ENCODE data around the gene FOXP3. TPM values are rescaled to one million over a fixed set of nuclear protein-coding genes. Genes with fewer than 3 reads are reported as not detected.

The FOXP3 gene
- total and polyA plus RNA-seq, 2 of the 4 experiments (the other 2 are of a cell fraction): 0.05 TPM; not detected in 1

DNA sequence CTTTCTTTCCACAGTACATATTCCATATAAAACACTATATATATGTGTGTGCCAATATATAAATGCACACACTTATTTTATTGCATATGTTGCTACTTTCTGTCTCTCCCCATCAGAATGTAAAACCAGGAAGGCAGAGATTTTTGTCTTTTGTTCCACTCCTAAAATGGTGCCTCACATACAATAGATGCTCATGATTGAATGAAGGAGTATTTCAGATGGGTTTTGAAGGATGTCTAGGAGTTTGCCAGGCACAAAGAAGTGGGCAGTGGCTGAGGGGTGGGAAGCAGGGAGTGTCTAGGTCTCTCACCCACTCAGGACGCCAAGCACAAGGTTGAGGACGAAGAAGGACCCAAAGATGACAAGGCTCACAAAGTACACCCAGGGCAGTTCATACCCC, 36.8 kb downstream of the FOXP3 start:
- dilution Hi-C loops (cut with HindIII; ENCODE audit: low sequenced_read_pairs, unreplicated experiment): no loop called here
- Histone ChIP-seq H2AK5ac (ENCODE audit: low read depth, low read length) (no peak overlapping the region), H2BK20ac (ENCODE audit: low read depth, low read length) (no peak overlapping the region), H4K5ac (ENCODE audit: low read depth, low read length) (no peak overlapping the region), H2AK9ac (replicated peaks; ENCODE audit: low read depth, low read length, poor library complexity) (no peak overlapping the region), H2BK15ac (ENCODE audit: low read depth, low read length) (no peak overlapping the region), H3K4me3 (ENCODE audit: insufficient read depth, low read depth, low read length) (no peak overlapping the region), H4K91ac (ENCODE audit: insufficient read depth, low read depth, low read length) (no peak overlapping the region), H2BK5ac (ENCODE audit: low read depth, low read length, poor library complexity, severe bottlenecking) (no peak overlapping the region), H3K23ac (ENCODE audit: low read depth, low read length) (no peak overlapping the region), H4K8ac (ENCODE audit: low read depth in 2 of 2, low read length in 2 of 2) (no peak overlapping the region), H2BK120ac (ENCODE audit: low read depth, low read length) (no peak overlapping the region), H3K18ac (ENCODE audit: low read depth, low read length) (no peak overlapping the region), H3K27me3 (ENCODE audit: control insufficient read depth, insufficient read depth, low read length) (no peaks in the 10 kb centered on the region; the same call in 1 of the 2 replicates), H3K79me1 (ENCODE audit: low read depth in 1 of 2, low read length in 2 of 2) (no peaks in the 10 kb centered on the region), H3K4ac (ENCODE audit: low read depth, low read length) (no peak overlapping the region), H3K9me1 (ENCODE audit: insufficient read depth, low read length) (no peaks in the 10 kb centered on the region), H3K36me3 (ENCODE audit: control insufficient read depth, insufficient read depth, low read length) (no peaks in the 10 kb centered on the region), H4K20me1 (ENCODE audit: insufficient read depth, low read length) (no peaks in the 10 kb centered on the region), H3K9ac (ENCODE audit: low read depth, low read length) (no peak overlapping the region), H2AFZ (replicated peaks; ENCODE audit: low read length, poor library complexity) (no peak overlapping the region), H3K4me1 (ENCODE audit: control insufficient read depth, insufficient read depth, low read length) (no peaks in the 10 kb centered on the region), H3K14ac (replicated peaks; ENCODE audit: low read depth, low read length) (no peak overlapping the region), H3K56ac (ENCODE audit: extremely low read depth, insufficient read depth, low read length) (no peak overlapping the region), H3K4me2 (ENCODE audit: low read depth, low read length) (no peak overlapping the region), H3K27ac (ENCODE audit: insufficient read depth, low read length) (no peak overlapping the region), H3K9me3 (ENCODE audit: control insufficient read depth, insufficient read depth, low read length) (peaks cover 3% of the 10 kb centered on the region; the same call in 1 of the 2 replicates)
- in situ Hi-C loops (cut with MboI; ENCODE audit: low sequenced_read_pairs): no loop called here
- ATAC-seq (ENCODE audit: low read depth): no peak
- TF ChIP-seq RCOR1 (IDR thresholded peaks at IDR 0.05; ENCODE audit: insufficient replicate concordance, low read length) (no peak), NFE2L2 (IDR thresholded peaks at IDR 0.05; ENCODE audit: low read depth, low read length) (no peak), FOS (IDR thresholded peaks at IDR 0.05; ENCODE audit: low read depth, low read length) (no peak), RAD21 (IDR thresholded peaks at IDR 0.05; ENCODE audit: low read length) (no peak), RFX5 (IDR thresholded peaks at IDR 0.05; ENCODE audit: low read depth, low read length) (no peak), CEBPB (IDR thresholded peaks at IDR 0.05; ENCODE audit: low read depth, low read length) (no peak), MAFK (IDR thresholded peaks at IDR 0.05; ENCODE audit: low read depth, low read length) (no peak), BHLHE40 (IDR thresholded peaks at IDR 0.05; ENCODE audit: low read depth, low read length) (no peak), SMC3 (IDR thresholded peaks at IDR 0.05; ENCODE audit: low read depth, low read length) (no peak), MXI1 (IDR thresholded peaks at IDR 0.05; ENCODE audit: borderline replicate concordance, low read depth, low read length) (no peak), CHD1 (IDR thresholded peaks at IDR 0.05; ENCODE audit: low read depth, low read length) (no peak)
- TF ChIP-seq, protein P1, sequence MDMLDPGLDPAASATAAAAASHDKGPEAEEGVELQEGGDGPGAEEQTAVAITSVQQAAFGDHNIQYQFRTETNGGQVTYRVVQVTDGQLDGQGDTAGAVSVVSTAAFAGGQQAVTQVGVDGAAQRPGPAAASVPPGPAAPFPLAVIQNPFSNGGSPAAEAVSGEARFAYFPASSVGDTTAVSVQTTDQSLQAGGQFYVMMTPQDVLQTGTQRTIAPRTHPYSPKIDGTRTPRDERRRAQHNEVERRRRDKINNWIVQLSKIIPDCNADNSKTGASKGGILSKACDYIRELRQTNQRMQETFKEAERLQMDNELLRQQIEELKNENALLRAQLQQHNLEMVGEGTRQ (IDR thresholded peaks at IDR 0.05; ENCODE audit: low read depth, low read length): no peak
- TF ChIP-seq, protein P2, sequence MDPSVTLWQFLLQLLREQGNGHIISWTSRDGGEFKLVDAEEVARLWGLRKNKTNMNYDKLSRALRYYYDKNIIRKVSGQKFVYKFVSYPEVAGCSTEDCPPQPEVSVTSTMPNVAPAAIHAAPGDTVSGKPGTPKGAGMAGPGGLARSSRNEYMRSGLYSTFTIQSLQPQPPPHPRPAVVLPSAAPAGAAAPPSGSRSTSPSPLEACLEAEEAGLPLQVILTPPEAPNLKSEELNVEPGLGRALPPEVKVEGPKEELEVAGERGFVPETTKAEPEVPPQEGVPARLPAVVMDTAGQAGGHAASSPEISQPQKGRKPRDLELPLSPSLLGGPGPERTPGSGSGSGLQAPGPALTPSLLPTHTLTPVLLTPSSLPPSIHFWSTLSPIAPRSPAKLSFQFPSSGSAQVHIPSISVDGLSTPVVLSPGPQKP (IDR thresholded peaks at IDR 0.05; ENCODE audit: borderline replicate concordance, low read depth, low read length): no peak
- TF ChIP-seq, protein P3, sequence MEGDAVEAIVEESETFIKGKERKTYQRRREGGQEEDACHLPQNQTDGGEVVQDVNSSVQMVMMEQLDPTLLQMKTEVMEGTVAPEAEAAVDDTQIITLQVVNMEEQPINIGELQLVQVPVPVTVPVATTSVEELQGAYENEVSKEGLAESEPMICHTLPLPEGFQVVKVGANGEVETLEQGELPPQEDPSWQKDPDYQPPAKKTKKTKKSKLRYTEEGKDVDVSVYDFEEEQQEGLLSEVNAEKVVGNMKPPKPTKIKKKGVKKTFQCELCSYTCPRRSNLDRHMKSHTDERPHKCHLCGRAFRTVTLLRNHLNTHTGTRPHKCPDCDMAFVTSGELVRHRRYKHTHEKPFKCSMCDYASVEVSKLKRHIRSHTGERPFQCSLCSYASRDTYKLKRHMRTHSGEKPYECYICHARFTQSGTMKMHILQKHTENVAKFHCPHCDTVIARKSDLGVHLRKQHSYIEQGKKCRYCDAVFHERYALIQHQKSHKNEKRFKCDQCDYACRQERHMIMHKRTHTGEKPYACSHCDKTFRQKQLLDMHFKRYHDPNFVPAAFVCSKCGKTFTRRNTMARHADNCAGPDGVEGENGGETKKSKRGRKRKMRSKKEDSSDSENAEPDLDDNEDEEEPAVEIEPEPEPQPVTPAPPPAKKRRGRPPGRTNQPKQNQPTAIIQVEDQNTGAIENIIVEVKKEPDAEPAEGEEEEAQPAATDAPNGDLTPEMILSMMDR (conservative IDR thresholded peaks at IDR 0.05; ENCODE audit: low read depth, low read length): no peak
- intact Hi-C loops (cut with micrococcal nuclease): no loop called here
- no peak for DNase-seq
- 40% methylated on average over 1 of the region's 2 CpGs; no CpG with 5 or more reads in 1 of the 2 experiments for WGBS, 2 experiments (ENCODE audit: extremely low coverage in 2 of 2, insufficient read length in 1 of 2)
- ChIA-PET CTCF (interaction anchor here (0.7 kb wide), 1 partner anchor 43 kb away, joined by 3 read pairs; no protein-coding TSS in a partner anchor), POLR2A (ENCODE audit: unreplicated experiment) (no interaction called here)
- no TSS peak for BruUV-seq (replicated peaks)
